ENCODE data around the gene CHIA.

CHIA gene

DNA sequence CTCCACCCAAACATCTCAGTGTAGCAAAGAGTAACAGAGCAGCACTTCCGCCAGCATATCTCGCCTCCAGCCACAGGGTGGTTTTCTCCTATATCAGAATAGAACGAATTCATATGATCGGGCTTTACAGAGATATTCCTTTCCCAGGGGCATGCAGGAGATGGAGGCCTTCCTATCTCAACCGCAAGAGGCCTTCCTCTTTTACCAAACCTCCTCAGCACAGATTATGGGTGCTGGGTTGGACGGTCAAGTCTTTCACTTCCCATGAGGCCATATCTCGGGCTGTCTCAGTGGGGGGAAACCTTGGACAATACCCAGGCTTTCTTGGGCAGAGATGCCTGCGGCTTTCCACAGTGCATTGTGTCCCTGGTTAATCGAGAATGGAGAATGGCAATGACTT is 71.1 kb downstream of the CHIA start:
- TF ChIP-seq CTCF (IDR thresholded peaks at IDR 0.05; ENCODE audit: low read length, missing control alignments) = no peak
- H3K4me3 ChIP-seq (replicated peaks; ENCODE audit: low read depth, low read length) = no peak overlapping the region
- DNase-seq (ENCODE audit: low read depth) = no peak

GRCh38 chr1:111364690-111365089 is 74.0 kb downstream of the CHIA start:
- TF ChIP-seq CTCF (IDR thresholded peaks at IDR 0.05; ENCODE audit: low read length, missing control alignments) = no peak
- peak; percentile 6 for DNase-seq (ENCODE audit: low read depth)
- H3K4me3 ChIP-seq (replicated peaks; ENCODE audit: low read depth, low read length) = no peak overlapping the region

- peak; percentile 33 for DNase-seq (ENCODE audit: low read depth)
- no peak overlapping the region for H3K4me3 ChIP-seq (replicated peaks; ENCODE audit: low read depth, low read length)
- no peak for TF ChIP-seq CTCF (IDR thresholded peaks at IDR 0.05; ENCODE audit: low read length, missing control alignments)
Observed at GRCh38 chr1:111366256-111366655, 75.6 kb downstream of the CHIA start.

DNA sequence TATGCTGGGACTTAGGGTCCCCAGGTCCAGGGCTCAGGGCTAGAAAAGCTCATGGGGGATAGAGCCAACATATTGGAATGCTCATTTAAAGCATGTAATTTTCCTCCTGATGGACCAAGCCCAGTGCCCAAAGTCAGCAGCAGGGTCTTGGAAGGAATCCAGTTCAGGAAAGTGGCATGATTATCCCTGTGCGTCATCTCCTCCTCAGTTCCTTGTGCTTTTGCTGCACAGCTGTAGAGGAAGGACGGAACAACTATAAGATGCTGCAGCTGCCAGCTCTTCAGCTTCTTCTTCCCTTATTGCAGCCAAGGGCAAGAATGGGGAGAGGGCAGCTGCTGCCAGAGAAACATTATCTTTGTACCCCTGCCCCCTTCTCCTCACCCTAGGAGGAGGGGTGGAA is 78.5 kb downstream of the CHIA start:
- peak; percentile 37 for DNase-seq (ENCODE audit: low read depth)
- no peak overlapping the region for H3K4me3 ChIP-seq (replicated peaks; ENCODE audit: low read depth, low read length)
- TF ChIP-seq CTCF (IDR thresholded peaks at IDR 0.05; ENCODE audit: low read length, missing control alignments) = no peak

DNA sequence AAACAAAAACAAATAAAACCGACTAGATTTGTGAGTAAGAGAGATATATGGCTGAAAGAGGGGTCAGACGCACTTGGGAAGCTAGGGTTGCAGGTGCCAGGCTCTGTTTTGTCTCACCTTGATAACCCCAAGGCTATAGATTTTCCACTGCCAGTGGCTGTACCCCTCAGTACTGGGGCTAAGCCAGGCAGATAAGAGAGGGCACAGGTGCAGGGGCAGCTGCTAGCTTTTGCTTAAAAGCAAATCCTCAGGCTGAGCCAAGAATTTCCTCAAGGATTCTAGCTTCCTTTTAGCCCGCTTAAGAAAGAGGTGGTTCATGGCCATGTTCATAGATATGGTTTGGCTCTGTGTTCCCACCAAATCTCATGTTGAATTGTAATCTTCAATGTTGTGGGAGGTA is 79.0 kb downstream of the CHIA start:
- peak; percentile 12 for DNase-seq (ENCODE audit: low read depth)
- no peak overlapping the region for H3K4me3 ChIP-seq (replicated peaks; ENCODE audit: low read depth, low read length)
- no peak for TF ChIP-seq CTCF (IDR thresholded peaks at IDR 0.05; ENCODE audit: low read length, missing control alignments)
